Fibroblast of skin of left quadriceps (primary cell): ENCODE measurements around the gene ZNF578.
A peak's percentile ranks its signal among the peaks of the same experiment; 100 is the strongest.
"Not testable (repeated sequence)": the region's sequence is repeated elsewhere in the genome, so short reads cannot be mapped to it uniquely, and the experiment has no call there.

Source experiments
- DNase-seq, 2 experiments: peaks; one replicate each; pipeline ENCODE4 v3.0.0-alpha.2; 2013; ENCODE audit warnings: low read depth in 2 of 2

The ZNF578 gene

DNA sequence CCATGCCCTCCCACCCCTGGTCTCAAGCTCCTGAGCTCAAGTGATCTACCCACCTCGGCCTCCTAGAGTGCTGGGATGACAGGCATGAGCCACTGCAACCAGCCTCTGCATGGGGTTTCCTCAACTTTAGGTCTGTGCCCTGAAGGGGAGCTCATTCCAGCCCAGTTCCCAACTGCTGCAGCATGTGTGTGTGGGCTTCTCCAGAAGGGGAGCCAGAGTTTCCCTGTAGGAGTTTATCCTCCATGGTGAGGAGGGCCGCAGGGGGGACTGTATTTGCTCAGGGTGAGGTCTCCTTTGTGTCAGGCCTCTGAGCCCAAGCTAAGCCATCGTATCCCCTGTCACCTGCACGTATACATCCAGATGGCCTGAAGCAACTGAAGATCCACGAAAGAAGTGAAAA lies 62.8 kb downstream of the ZNF578 start:
- DNase-seq, result no peak

GRCh38 chr19:52518646-52519045 lies 65.3 kb downstream of the ZNF578 start:
- no peak for DNase-seq

GRCh38 chr19:52519175-52519574 lies 65.8 kb downstream of the ZNF578 start:
- not testable (repeated sequence) for DNase-seq

DNA sequence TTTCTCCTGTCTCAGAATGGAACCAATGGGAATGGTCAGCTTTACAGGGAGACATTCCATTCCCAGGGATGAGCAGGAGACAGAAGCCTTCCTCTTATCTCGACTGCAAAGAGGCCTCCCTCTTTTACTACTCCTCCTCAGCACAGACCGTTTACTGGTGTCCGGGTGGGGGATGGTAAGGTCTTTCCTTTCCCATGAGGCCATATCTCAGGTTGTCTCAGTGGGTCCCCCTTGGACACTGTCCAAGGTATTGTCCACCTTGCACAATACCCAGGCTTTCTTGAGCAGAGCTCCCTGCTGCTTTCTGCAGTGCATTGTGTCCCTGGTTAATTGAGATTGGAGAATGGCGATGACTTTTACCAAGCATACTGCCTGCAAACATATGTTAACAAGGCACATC lies 66.7 kb downstream of the ZNF578 start:
- no peak for DNase-seq

GRCh38 chr19:52522551-52522950 lies 69.2 kb downstream of the ZNF578 start:
- no peak for DNase-seq

DNA sequence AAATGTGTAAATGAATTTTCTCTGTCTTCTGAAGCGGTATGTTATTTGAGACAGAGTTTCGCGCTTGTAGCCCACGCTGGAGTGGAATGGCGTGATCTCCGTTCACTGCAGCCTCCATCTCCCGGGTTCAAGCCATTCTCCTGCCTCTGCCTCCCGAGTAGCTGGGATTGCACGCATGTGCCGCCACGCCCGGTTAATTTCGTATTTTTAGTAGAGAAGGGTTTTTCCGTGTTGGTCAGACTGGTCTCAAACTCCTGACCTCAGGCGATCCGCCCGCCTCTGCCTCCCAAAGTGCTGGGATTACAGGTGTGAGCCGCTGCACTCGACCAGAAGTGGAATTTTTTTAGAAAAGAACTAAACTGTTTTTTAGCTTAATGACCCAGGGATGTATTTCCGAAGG lies 70.7 kb downstream of the ZNF578 start:
- DNase-seq, result no peak

- DNase-seq, result peak; percentile 63 to 64
These were observed 74.0 kb downstream of the ZNF578 start, which contains the start of gene ZNF808 for GRCh38 chr19:52527134-52527955. ZNF808 (plus strand) TSS chr19:52527668; CDS start chr19:52543285, 15,617 bp downstream.

DNA sequence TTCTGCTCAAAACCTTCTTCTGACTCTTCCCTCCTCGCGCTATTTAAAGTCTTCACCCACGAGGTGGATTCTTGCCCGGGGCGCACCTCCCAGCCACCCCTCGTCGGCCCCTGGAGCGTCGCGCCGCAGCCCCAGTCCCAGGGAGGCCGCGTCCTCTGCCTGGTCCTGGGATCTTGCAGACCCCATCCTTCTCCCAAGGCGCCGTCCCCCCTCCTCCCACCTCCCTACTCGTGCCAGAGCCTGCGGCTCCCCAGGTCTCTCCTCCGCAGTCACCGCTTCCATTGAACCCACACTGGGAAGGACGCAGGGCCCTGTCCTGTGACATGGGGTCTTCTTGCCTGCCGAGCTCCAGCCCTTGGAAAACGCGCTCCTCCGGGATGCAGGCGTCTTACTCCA lies 74.6 kb downstream of the ZNF578 start:
- DNase-seq, result no peak

DNA sequence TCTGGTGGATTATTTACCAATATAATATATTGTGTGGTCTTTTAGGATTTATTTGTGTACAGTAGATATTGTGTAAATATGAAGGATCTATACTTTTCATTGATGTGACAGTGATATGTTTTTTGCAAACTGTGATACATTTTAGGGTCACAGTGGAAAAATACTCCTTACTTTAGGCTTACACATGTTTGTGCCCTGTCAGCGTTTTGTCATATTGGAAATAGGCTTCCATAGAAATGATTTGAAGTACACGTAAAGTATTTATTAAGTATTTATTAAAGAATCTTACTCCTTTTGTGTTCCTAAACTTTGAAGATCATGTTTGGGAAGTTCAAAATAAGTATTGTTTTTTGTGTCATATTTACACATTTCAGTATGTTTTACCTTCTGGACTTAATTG lies 79.1 kb downstream of the ZNF578 start:
- DNase-seq, result no peak

DNA sequence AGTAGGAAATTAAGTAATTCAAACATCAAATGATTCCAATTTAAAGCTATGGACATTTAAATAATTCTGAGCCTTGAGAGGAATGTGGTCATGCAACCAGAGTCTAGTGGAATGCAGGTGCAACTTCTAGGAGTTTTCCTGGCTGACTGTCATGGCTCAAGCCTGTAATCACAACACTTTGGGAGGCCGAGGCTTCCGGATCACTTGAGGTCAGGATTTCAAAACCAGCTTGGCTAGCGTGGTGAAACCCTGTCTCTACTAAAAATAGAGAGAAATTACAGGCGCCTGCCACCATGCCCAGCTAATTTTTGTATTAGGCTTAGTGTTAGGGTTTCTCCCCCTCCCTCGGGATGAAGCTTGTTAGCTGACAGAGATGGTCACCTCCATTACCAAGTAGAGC lies 80.5 kb downstream of the ZNF578 start:
- DNase-seq, result no peak

- not testable (repeated sequence) for DNase-seq
These were observed 82.0 kb downstream of the ZNF578 start for GRCh38 chr19:52535385-52535770.

- DNase-seq, result peak in 1 of 2 experiments; percentile 24
These were observed 82.6 kb downstream of the ZNF578 start for GRCh38 chr19:52535771-52536447.

GRCh38 chr19:52536448-52536800 lies 83.1 kb downstream of the ZNF578 start:
- no peak for DNase-seq

DNA sequence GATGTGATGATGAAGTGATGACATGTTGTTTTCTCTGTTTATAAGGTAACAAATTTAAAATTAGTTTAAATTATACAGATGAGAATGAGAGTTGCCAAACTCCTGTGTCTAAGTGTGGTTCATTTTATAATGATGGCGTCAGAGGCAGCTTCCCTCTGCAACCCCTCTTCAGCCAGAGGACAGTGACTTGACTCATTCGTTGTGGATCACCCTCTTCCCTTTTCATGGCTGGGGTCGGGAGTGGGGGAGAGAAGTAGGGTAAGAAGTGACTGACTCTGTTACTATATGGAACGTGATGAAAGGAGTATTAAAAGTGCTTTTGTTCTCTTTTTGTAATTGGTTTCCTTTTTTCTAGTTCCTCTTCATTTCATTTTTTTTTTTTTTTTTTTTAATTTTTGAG lies 85.5 kb downstream of the ZNF578 start:
- not testable (repeated sequence) for DNase-seq

DNA sequence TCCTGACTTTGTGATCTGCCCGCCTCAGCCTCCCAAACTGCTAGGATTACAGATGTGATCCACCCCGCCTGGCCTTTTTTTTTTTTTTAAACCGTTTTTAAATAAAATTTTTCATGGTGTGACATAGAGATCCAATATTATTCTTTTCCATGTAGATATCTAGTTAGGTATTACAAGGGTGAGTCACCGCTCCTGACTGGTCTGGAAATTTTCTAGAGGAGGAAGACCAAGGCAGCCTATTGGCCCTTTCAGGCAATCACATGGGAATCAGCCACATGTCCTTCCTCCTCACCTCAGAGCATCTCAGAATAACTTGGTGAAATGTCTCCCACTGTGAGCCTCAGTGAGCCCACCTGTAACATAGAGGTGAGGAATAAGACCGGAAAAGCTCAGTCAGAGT lies 87.8 kb downstream of the ZNF578 start:
- not testable (repeated sequence) for DNase-seq

- no peak for DNase-seq
These were observed 88.3 kb downstream of the ZNF578 start for GRCh38 chr19:52541608-52542007.

GRCh38 chr19:52542541-52542940 lies 89.2 kb downstream of the ZNF578 start:
- not testable (repeated sequence) for DNase-seq

- DNase-seq, result no peak
These were observed 89.8 kb downstream of the ZNF578 start for GRCh38 chr19:52542984-52543664.

DNA sequence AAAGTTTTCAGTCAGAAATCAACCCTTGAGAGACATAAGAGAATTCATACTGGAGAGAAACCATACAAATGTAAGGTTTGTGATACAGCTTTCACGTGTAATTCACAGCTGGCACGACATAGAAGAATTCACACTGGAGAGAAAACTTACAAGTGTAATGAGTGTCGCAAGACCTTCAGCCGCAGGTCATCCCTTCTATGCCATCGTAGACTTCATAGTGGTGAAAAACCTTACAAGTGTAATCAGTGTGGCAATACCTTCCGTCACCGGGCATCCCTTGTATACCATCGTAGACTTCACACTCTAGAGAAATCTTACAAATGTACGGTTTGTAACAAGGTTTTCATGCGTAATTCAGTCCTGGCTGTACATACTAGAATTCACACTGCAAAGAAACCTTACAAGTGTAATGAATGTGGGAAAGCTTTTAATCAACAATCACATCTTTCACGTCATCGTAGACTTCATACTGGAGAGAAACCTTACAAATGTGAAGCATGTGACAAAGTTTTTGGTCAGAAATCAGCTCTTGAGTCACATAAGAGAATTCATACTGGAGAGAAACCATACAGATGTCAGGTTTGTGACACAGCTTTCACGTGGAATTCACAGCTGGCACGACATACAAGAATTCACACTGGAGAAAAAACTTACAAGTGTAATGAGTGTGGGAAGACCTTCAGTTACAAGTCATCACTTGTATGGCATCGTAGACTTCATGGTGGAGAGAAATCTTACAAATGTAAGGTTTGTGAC lies 101.0 kb downstream of the ZNF578 start:
- no peak for DNase-seq

DNA sequence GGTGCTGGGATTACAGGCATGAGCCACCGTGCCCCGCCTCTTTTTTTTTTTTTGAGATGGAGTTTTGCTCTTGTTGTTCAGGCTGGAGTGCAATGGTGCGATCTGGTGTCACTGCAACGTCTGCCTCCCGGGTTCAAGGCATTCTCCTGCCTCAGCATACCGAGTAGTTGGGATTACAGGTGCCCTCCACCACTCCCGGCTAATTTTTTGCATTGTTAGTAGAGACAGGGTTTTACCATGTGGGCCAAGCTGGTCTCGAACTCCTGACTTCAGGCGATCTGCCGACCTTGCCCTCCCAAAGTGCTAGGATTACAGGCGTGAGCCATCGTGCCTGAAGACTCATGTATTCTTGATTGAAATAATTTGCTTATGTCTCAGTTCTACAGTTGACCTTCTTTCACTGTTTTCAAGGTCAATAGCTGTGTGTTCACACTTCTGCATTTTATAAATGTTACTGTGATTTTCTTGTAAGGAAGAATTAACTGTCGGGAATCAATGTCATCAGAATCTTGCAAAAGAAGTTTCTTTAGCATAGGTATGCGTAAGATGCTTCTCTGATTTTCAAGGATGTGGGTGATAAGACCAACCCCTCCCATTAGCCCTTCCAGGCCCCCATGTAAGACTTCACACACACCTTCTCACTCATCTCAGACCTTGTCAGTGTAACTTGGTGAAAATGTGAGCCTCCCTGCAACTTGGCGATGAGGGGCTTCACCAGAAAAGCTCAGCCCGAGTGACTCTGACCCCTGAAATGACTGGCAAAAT lies 104.1 kb downstream of the ZNF578 start:
- no peak for DNase-seq
